Cardiac septum (tissue), 1 donor: ENCODE data around the gene ZNF771. TPM values are rescaled to one million over a fixed set of nuclear protein-coding genes. Genes with fewer than 3 reads are reported as not detected.
"Not testable (repeated sequence)": the region's sequence is repeated elsewhere in the genome, so short reads cannot be mapped to it uniquely, and the experiment has no call there.

ENCODE experiments used
- DNase-seq: peaks from one replicate; pipeline ENCODE4 v3.0.0-alpha.2; 2020; ENCODE audit warnings: low spot score
- intact Hi-C: fragments of 100-400 bp; cut with DNase I; formaldehyde crosslinking; loops from one replicate; pipeline ENCODE4 v1.14.0; 2022
- total RNA-seq: library from RNA; stranded (reverse); fragmentation: NEBNext Ultra II Directional; extraction: Animal tissue kit (Norgen Biotek cat#: 25700); gene quantifications from one replicate; pipeline ENCODE4 v1.2.1, GENCODE V29; 2021
- donor health status: DM: no; HTN: no; CAD: no.

Gene ZNF771
- total RNA-seq, 1 donor from 2014 or later = 7.5 TPM

DNA sequence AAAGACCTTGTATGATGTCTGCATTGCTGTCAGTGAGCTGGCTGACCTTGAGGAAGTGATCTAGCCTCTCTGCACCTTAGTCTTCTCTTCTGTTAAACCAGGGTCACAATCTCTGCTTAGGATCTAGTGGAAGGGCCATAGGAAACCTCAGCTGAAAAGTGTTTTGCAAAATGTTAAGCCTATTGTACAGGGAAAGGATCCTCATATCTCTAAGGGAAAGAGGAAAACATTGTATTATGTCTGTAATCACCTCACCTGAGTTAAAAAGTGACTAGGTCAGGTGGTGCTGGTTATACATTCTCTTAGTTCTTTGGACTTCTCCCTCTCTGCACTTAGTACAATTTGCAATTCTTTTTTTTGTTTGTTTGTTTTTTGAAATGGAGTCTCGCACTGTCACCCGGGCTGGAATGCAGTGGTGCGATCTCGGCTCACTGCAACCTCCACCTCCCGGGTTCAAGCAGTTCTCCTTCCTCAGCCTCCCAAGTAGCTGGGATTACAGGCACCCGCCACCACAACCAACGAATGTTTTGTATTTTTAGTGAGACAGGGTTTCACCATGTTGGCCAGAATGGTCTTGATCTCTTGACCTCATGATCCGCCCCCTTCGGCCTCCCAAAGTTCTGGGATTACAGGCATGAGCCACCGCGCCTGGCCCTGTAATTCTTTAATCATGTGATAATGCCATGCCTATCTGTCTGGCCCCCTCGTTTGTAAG lies 40.3 kb downstream of the ZNF771 start:
- DNase-seq = no peak
- intact Hi-C loops = loop anchor here (5.0 kb wide), 1 partner anchor 80 kb away; the partner anchor contains the start of gene ZNF768

DNA sequence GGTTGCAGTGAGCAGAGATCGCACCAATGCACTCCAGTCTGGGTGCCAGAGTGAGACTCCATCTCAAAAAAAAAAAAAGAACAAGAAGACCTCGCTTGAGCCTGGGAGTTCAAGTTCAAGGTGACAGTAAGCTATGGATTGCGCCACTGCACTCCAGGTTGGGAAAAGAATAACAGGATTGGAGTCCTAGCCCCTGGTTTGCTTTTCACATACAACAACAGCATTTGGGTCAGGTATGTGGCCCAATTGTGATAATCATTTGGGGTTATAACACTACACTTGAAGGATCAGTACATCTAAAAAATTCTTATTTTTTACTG lies 41.7 kb downstream of the ZNF771 start:
- intact Hi-C loops = loop anchor here (5.0 kb wide), 1 partner anchor 78 kb away; the partner anchor contains the start of gene ZNF768
- no peak for DNase-seq

DNA sequence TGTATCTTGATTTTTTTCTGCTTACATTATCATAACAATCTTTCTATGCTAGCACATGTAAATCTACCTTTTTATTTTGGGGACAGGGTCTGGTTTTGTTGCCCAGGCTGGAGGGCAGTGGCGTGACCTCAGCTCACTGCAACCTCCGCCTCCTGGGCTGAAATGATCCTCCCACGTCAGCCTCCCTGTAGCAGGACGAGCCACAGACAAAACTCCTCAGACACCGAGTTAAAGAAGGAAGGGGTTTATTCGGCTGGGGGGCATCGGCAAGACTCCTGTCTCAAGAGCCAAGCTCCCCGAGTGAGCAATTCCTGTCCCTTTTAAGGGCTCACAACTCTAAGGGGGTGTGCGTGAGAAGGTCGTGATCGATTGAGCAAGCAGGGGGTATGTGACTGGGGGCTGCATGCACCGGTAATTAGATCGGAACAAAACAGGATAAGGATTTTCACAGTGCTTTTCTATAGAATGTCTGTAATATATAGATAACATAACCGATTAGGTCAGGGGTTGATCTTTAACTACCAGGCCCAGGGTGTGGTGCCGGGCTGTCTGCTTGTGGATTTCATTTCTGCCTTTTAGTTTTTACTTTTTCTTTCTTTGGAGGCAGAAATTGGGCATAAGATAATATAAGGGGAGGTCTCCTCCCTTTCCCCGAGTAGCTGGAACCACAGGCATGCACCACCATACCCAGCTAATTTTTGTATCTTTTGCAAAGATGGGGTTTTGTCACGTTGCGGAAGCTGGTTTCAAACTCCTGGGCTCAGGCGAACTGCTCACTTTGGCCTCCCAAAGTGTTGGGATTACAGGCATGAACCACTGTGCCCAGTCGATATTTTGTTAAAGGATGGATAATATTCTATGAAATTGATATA lies 45.5 kb downstream of the ZNF771 start:
- intact Hi-C loops = loop anchor here (5.0 kb wide), 1 partner anchor 239 kb away; no protein-coding TSS in a partner anchor
- not testable (repeated sequence) for DNase-seq

DNA sequence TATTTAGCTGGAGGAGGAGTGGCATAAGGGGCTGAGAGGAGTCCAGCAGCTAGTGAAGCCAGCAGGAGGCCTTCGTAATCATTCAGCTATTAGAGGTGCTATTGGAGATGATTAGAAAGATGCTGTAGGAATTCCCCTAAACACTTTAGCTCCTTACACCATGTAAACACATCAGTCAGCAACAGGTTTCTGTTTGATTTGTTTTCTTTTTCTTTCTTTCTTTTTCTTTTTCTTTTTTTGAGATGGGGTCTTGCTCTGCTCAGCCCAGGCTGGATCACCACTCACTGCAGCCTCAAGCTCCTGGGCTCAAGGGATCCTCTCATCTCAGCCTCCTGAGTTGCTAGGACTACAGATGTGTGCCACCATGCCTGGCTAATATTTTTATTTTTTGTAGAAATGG lies 48.9 kb downstream of the ZNF771 start:
- intact Hi-C loops = no loop called here

DNA sequence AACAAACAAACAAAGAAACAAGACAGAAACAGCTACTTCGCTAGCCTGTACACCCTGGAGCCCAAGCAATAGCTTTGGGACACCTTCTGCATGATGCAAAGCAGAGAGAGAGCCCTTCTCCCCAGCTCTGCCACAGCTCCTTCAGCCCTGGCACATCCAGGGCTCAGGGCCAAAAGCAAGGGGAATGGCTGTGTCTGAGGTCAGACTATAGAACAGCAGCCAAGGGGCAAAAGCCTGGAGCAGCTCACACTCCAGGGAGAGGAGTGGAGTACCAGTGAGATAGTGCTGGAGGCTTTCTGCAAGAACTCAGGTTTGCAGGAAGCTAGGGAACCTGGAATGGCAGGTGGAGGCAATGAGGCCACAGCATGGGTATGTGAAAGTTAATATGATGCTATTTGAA lies 49.9 kb downstream of the ZNF771 start:
- DNase-seq = no peak
- intact Hi-C loops = no loop called here

More for the DNA sequence above, 48.9 kb downstream of the ZNF771 start:
- no peak for DNase-seq

DNA sequence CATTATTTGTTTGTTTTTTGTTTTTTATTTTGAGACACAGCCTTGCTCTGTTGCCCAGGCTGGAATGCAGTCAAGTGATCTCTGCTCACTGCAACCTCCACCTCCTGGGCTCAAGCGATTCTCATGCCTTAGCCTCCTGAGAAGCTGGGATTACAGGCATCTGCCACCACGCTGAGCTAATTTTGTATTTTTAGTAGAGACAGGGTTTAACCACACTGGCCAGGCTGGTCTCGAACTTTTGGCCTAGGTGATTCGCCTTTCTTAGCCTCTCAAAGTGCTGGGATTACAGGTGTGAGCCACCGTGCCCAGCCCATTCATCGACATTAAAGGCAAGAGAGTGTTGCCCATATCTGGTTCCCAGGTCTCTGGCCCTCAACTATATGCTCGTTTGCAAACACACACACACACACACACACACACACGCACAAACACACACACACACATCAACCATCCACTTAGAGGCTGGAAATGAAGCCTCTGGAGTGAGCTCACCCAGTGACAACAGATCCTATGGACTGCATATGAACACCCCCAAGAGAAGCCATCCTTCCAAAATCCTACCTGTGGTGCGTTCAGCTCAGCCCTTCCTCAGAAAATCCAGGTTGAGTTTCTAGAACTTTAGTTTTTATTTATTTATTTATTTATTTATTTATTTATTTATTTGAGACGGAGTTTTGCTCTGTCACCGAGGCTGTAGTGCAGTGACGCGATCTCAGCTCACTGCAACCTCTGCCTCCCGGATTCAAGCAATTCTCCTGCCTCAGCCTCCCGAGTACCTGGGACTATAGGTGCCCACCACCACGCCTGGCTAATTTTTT lies 50.5 kb downstream of the ZNF771 start:
- no peak for DNase-seq

DNA sequence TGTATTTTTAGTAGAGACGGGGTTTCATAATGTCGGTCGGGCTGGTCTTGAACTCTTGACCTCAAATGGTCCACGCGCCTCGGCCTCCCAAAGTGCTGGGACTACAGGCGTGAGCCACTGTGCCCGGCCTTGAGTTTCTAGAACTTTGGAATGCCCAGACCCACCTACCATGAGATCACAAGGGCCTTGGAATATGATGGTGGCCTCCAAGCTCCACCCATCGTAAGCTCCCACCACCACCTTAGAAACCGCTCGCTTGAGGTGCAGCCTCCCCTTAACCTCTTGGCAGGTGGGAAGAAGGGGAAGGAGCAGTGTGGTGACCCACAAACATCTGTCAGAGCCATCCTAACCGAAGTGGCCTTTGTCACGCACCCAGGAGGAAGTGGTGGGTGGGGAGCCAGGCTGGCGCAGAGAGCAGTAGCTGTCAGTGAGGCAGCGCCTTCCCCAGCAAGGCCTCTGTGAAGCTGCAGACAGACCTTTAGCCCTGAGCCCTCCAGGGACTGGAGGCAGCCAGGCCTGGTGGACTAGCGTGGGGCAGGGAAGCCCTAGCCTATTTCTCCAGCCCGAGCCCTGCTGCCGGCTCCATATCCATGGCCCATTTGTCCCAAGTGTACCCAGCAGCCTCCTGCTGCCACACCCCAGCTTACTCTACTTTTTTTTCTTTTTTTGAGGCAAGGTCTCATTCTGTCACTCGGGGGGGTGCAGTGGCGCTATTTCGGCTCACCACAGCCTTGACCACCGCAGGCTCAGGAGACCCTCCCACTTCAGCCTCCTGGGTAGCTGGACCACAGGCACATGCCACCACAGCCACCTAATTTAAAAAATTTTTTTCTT lies 51.4 kb downstream of the ZNF771 start:
- intact Hi-C loops = no loop called here
- DNase-seq = peak; percentile 82

More for the DNA sequence above, 50.5 kb downstream of the ZNF771 start:
- intact Hi-C loops = no loop called here

DNA sequence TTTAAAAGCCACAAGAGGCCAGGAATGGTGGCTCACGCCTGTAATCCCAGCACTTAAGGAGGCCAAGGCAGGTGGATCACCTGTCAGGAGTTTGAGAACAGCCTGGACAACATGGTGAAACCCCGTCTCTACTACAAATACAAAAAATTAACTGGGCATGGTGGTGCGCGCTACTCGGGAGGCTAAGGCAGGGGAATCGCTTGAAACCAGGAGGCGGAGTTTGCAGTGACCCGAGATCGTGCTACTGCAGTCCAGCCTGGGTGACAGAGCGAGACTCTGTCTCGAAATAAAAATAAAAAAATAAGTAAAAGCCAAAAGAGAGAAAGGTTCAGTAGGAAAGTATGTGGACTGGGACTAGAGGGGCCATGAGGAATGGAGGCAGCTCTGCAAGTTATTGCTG lies 52.0 kb downstream of the ZNF771 start:
- intact Hi-C loops = no loop called here
- DNase-seq = no peak

DNA sequence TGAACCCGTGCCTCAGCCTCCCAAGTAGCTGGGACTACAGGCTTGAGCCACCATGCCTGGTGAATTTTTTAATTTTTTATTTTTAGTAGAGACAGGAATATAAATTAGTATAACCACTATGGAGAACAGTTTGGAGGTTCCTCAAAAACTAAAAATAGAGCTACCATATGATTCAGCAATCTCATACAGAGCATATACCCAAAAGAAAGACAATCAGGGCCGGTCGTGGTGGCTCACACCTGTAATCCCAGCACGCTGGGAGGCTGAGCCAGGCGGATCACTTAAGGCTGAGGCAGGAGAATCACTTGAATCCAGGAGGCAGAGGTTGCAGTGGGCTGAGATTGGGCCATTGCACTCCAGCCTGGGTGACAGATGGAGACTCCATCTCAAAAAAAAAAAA lies 54.0 kb downstream of the ZNF771 start:
- DNase-seq, intact Hi-C loops: not testable (repeated sequence)

DNA sequence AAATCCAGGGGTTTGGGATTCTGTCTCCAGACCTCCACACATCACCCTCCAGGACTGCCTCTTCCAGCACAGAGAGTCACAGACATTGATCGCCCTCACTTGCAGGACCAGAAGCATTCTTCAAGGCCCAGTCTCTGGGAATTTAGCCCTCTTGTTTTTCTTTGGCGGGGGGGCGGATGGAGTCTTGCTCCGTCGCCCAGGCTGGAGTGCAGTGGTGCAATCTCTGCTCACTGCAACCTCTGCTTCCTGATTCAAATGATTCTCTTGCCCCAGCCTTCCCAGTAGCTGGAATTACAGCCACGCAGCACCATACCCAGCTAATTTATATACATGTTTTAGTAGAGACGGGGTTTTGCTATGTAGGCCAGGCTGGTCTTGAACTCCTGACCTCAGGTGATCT lies 56.7 kb downstream of the ZNF771 start:
- intact Hi-C loops = no loop called here

More for the DNA sequence above, 56.7 kb downstream of the ZNF771 start:
- no peak for DNase-seq

Other genes starting within 250 kb of the ZNF771 start
- gene CORO1A, start 224.0 kb upstream of the ZNF771 start, total RNA-seq = 7.4 TPM
- 59.6 TPM for gene BOLA2B, start 213.9 kb upstream of the ZNF771 start, total RNA-seq
- 24.9 TPM for gene SLX1A, start 213.7 kb upstream of the ZNF771 start, total RNA-seq
- 7.0 TPM for gene SULT1A3, start 208.4 kb upstream of the ZNF771 start, total RNA-seq
- gene NPIPB13, start 159.1 kb upstream of the ZNF771 start, total RNA-seq = 3.2 TPM
- gene CD2BP2, start 52.3 kb upstream of the ZNF771 start, total RNA-seq = 41.7 TPM
- 23.7 TPM for gene TBC1D10B, start 37.1 kb upstream of the ZNF771 start, total RNA-seq
- 0.59 TPM for gene MYL11, start 32.8 kb upstream of the ZNF771 start, total RNA-seq
- 2.2 TPM for gene SEPTIN1, start 25.0 kb upstream of the ZNF771 start, total RNA-seq
- gene ZNF48, start 12.2 kb upstream of the ZNF771 start, total RNA-seq = 6.1 TPM
- gene DCTPP1, start 22.4 kb downstream of the ZNF771 start, total RNA-seq = 23.1 TPM
- gene SEPHS2, start 38.3 kb downstream of the ZNF771 start, total RNA-seq = 27.3 TPM
- gene ITGAL, start 65.1 kb downstream of the ZNF771 start, total RNA-seq = 2.9 TPM
- gene ZNF768, start 119.0 kb downstream of the ZNF771 start, total RNA-seq = 49.8 TPM
- 13.7 TPM for gene ZNF747, start 127.3 kb downstream of the ZNF771 start, total RNA-seq
- gene ZNF764, start 150.8 kb downstream of the ZNF771 start, total RNA-seq = 11.4 TPM
- gene ZNF688, start 164.1 kb downstream of the ZNF771 start, total RNA-seq = 12.1 TPM
- gene ZNF785, start 178.1 kb downstream of the ZNF771 start, total RNA-seq = 6.7 TPM
- gene ZNF689, start 202.8 kb downstream of the ZNF771 start, total RNA-seq = 4.9 TPM
- gene PRR14, start 243.4 kb downstream of the ZNF771 start, total RNA-seq = 21.1 TPM